IPS-18c (cell line): Measurements from ENCODE around the gene RASSF3.
A peak's percentile ranks its signal among the peaks of the same experiment; 100 is the strongest.
"Not testable (repeated sequence)": the region's sequence is repeated elsewhere in the genome, so short reads cannot be mapped to it uniquely, and the experiment has no call there.

Experiments used
- H3K4me3 ChIP-seq: 2 replicates; pipeline ENCODE4 v1.7.0; 2013; ENCODE audit warnings: low read depth, mild to moderate bottlenecking, low read length, moderate library complexity; ENCODE audit not compliant: insufficient read depth
- H3K9me3 ChIP-seq: one replicate; pipeline ENCODE4 v1.6.1; 2013; ENCODE audit warnings: mild to moderate bottlenecking, low read length, moderate library complexity; ENCODE audit not compliant: control insufficient read depth, insufficient read depth

RASSF3 gene

DNA sequence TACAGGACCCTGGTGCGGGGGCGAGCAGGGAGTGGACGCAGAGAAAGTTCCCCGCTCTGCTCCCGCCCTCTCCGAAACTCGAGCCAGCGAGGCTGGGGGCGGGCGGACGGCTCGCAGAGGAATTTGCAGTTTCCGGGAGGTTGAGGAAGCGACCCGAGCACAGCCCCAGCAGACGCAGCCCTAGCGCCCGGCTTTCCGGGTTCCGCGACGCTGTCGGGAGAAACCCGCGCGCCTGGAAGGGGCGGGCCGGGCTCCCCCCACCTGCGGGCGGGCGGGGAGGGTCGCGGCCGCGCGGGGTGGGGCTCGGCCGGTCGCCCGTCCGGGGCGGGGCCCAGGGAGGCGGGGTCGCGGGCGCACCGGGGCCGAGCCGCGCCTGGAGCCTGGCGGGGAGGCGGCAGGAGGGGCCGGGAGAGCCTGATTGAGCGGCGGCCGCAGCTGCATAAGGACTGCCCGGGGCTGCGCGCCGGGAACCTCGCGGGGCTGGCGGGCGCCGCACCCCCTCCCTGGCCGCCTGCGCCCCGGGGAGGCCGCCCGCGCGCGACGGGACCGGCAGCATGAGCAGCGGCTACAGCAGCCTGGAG, at the start of gene RASSF3:
Gene RASSF3 (plus strand): TSS at position 417 of the 581 bp plus-strand sequence. CDS start 138 bp downstream, at position 555.
- H3K4me3 ChIP-seq = peak within 1 kb of the TSS; percentile 83
- no peaks in the 10 kb centered on the region for H3K9me3 ChIP-seq

- no peaks in the 10 kb centered on the region for H3K9me3 ChIP-seq
- no peak overlapping the region for H3K4me3 ChIP-seq
These were observed 48.8 kb upstream of the RASSF3 start for GRCh38 chr12:64561302-64562136.

- H3K4me3 ChIP-seq = no peak overlapping the region
- no peaks in the 10 kb centered on the region for H3K9me3 ChIP-seq
These were observed 44.2 kb upstream of the RASSF3 start for GRCh38 chr12:64566122-64566521.

DNA sequence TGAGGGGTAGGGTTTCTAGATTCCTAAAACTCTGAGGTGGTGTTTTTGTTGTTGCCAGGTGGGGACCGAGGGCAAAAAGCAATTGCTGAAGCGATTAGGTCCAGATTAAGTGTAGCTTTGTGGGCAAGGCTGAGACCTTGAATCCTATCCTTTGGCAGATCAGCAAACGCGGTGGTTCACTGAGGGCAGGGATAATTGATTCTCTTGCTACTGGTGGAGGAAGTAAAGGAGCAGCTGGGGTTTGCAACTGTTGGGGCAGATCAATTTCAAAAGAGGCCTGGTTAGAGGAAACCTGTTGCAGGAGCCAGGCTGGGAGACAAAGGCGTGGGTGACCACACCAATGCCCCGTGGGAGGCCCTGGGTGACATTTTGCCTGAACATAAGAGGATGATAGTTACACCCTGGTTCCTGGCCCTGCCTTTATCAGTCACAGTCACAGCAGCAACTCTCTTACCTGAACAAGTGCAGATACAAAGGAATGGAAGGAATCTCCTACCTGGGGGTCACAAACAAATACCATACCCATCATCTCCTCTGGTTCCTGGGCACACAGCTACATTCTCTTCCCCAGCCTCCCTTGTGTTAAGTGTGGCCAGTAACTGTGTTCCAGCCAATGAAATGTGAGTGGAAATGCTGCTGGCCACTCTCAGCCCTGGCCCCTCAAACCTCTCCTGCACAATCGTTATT, 43.3 kb upstream of the RASSF3 start:
- H3K9me3 ChIP-seq = no peaks in the 10 kb centered on the region
- H3K4me3 ChIP-seq = no peak overlapping the region

- Histone ChIP-seq H3K4me3 (no peak overlapping the region), H3K9me3 (no peaks in the 10 kb centered on the region)
These were observed 42.7 kb upstream of the RASSF3 start for GRCh38 chr12:64567570-64567969.

GRCh38 chr12:64568298-64568697, 42.0 kb upstream of the RASSF3 start:
- H3K4me3 ChIP-seq = no peak overlapping the region

DNA sequence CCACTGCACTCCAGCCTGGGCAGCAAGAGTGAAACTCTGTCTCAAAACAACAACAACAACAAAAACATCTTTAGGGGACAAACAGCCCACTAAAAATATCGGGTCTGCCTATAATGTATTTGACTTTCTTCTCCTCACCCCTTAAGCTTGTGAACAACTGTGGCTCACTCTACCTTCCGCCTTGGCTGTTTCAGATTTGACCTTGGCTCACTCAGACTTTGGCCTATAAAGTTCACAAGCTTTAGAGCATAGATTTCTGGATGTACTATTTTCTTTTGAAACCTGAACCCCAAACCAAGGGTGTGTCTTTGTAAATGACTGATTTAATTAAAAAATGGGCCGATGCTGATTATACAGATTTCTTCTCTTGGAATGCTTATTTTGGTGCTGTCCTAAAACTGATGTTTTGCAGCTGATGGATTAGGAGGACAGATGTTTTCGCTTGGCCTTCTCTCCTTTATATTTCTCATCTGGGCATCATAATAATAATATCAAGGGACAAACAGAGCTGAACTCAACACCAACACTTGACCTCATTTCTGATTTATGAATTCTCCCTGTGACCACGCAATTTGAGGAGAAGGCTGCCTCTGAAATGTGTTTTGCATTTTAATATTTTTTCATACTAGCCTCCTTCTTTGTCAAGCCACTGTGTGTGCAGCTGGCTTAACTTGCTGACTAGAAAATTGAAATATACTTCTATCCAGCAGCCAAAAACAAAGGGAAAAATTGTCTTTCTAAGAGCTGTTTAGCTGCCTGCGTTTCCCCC, 40.2 kb upstream of the RASSF3 start:
- no peaks in the 10 kb centered on the region for H3K9me3 ChIP-seq
- H3K4me3 ChIP-seq = no peak overlapping the region

More at GRCh38 chr12:64568298-64568697, 42.0 kb upstream of the RASSF3 start:
- H3K9me3 ChIP-seq = no peaks in the 10 kb centered on the region

- Histone ChIP-seq H3K9me3 (no peaks in the 10 kb centered on the region), H3K4me3 (no peak overlapping the region)
These were observed 38.9 kb upstream of the RASSF3 start for GRCh38 chr12:64571411-64571810.

GRCh38 chr12:64572241-64572640, 38.1 kb upstream of the RASSF3 start:
- Histone ChIP-seq H3K4me3 (no peak overlapping the region), H3K9me3 (no peaks in the 10 kb centered on the region)

- no peak overlapping the region for H3K4me3 ChIP-seq
These were observed 35.5 kb upstream of the RASSF3 start for GRCh38 chr12:64574837-64575236.

DNA sequence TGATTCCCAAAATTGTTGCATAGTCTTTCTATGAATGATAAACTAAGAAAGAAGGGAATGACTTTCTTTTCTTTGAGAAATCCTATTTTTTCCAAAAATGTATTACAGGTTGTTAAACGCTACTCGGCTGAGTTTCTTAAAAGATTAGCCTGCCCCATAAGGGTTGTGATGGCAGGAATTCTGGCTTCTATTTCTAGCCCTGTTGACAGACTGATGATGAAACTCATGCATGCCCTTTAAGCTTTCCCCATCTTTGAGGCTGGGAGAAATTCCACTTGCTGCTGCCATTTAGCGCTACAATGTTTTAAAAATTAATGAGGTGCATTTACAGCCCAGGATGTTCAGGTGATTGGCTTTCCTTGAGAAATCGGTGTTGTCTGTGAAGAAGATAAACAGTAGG, 33.2 kb upstream of the RASSF3 start:
- Histone ChIP-seq H3K4me3 (no peak overlapping the region), H3K9me3 (no peaks in the 10 kb centered on the region)

More at GRCh38 chr12:64574837-64575236, 35.5 kb upstream of the RASSF3 start:
- H3K9me3 ChIP-seq = no peaks in the 10 kb centered on the region

- no peak overlapping the region for H3K4me3 ChIP-seq
- H3K9me3 ChIP-seq = no peaks in the 10 kb centered on the region
These were observed 31.7 kb upstream of the RASSF3 start for GRCh38 chr12:64578566-64578965.

DNA sequence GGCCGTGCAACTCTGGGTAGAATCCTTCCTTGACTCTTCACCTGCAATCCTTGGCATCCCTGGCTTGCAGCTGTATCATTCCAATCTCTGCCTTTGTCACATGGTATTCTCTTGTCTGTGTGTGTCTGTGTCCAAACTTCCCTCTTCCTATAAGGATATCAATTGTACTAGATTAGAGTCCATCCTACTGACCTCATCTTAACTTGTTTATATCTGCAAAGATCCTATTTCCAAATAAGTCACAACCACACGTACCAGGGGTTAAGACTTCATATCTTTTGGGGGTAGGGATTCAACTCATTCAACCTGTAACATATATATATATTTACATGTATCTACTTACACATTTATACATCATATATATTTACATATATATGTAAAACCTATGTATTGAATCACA, 29.6 kb upstream of the RASSF3 start:
- H3K9me3 ChIP-seq = no peaks in the 10 kb centered on the region
- no peak overlapping the region for H3K4me3 ChIP-seq

DNA sequence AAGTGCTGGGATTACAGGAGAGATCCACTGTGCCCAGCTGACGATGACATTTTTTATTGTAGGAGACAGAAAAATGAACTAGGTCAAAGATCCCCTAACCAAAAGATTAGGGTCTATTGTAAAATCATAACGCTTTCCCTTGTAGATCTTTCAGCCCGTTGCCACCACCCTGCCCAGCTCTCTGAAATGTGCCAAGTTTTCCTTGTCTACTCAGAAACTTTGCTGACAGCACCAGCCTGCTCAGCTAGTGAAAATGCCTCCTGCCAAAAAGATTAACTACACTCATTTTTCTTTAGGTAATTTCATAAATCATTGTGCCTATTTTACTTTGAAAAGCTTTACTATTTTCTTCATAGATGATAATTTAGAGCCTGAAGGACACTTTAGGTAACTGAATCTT, 28.2 kb upstream of the RASSF3 start:
- Histone ChIP-seq H3K4me3 (no peak overlapping the region), H3K9me3 (no peaks in the 10 kb centered on the region)

DNA sequence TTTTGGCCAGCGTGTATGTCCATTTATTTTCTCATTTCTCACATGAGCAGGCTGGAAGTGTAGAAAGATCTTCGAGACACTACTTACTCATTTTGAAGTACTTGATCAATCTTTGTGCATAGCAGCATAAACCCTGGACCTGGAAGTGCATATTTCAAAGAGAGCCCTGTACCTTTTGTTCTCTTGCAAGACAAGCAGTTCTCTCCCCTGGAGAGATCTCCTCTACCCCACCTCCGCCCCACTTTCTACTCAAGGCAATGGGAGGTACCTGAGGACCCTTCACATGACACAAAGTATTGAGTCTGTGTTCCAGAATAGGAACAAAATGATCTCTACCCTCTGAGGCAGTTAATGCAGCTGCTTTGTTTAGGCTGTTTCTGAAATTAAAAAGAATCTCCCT, 27.4 kb upstream of the RASSF3 start:
- Histone ChIP-seq H3K4me3 (no peak overlapping the region), H3K9me3 (no peaks in the 10 kb centered on the region)

GRCh38 chr12:64583395-64583770, 26.9 kb upstream of the RASSF3 start:
- H3K4me3 ChIP-seq, H3K9me3 ChIP-seq: not testable (repeated sequence)

DNA sequence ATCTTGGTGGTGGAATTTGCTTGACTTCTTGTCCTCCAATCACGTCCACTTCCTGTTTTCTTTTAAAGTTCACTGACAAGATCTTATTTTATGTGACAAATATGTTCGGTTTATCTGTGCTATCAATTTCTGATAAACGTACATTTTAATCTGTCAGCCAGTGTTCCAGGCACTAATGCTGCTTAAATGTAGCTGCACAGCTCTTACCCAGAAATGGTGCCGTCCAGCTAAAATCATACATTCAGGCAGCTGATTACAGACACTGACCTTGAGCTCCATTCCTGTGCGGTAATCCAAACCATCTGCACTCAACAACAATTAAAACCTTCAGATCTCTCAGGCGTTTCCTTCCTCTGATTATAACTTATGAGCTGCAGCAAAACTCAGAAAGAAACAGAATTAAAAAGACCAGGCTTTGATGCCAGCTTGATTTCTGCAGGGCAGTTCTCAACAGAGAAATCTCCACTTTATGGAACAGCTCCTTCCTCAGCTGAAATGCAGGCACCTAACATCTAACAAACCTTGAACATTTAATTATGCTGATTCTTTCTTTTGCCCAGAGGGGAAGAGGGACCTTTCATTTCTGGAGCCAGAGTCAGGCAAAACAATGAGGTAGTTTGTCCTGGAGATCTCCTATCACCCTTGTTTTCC, 26.4 kb upstream of the RASSF3 start:
- Histone ChIP-seq H3K9me3 (no peaks in the 10 kb centered on the region), H3K4me3 (no peak overlapping the region)
